Measurements from ENCODE around the gene ARSG. TPM values are rescaled to one million over a fixed set of nuclear protein-coding genes. Genes with fewer than 3 reads are reported as not detected.

ARSG gene
- total and polyA plus RNA-seq, 9 of the 15 experiments (the other 6 are each of a cell fraction or from before 2014, with no cell fraction given): 1.0 to 5.6 (median 1.8) TPM

- TF ChIP-seq BRF2 (IDR thresholded peaks at IDR 0.05; ENCODE audit: borderline replicate concordance, insufficient read depth, insufficient read length) (no peak), ZNF551 (CRISPR knock-in tag; IDR thresholded peaks at IDR 0.05) (no peak), ZNF584 (CRISPR knock-in tag; IDR thresholded peaks at IDR 0.05; ENCODE audit: low read depth) (no peak; the same call in 1 of the 2 replicates), ZBTB43 (CRISPR knock-in tag; IDR thresholded peaks at IDR 0.05) (no peak), TFAP4 (CRISPR knock-in tag; IDR thresholded peaks at IDR 0.05; ENCODE audit: borderline replicate concordance) (no peak), SP2 (IDR thresholded peaks at IDR 0.05; ENCODE audit: extremely low read depth, low read depth, low read length, poor library complexity, severe bottlenecking) (no peak), MTA1 (IDR thresholded peaks at IDR 0.05; ENCODE audit: borderline replicate concordance) (no peak), FOXJ3 (CRISPR knock-in tag; IDR thresholded peaks at IDR 0.05) (no peak), NEUROD1 (IDR thresholded peaks at IDR 0.05; ENCODE audit: borderline replicate concordance, low read depth, low read length, partially characterized antibody) (peak; percentile 61), SNRNP70 (optimal IDR thresholded peaks at IDR 0.05; ENCODE audit: low read depth, low read length) (no peak), PBX2 (CRISPR knock-in tag; IDR thresholded peaks at IDR 0.05; ENCODE audit: low read depth) (no peak), PBX2 (tag; conservative IDR thresholded peaks at IDR 0.05; ENCODE audit: low read depth) (no peak), EHMT2 (IDR thresholded peaks at IDR 0.05) (no peak), ZNF282 (CRISPR knock-in tag; IDR thresholded peaks at IDR 0.05) (no peak), CTCF (IDR thresholded peaks at IDR 0.05 in 2 of 3, conservative IDR thresholded peaks at IDR 0.05 in 1 of 3; ENCODE audit: insufficient read depth in 2 of 3, low read depth in 1 of 3, low read length in 3 of 3) (0 out of 6 replicates have a peak, but pooled peaks of 1 of the 3 experiments have one; percentile 5), ZFX (CRISPR knock-in tag; IDR thresholded peaks at IDR 0.05) (no peak), NFATC3 (IDR thresholded peaks at IDR 0.05) (no peak)
These were observed 146.9 kb downstream of the ARSG start (continued) for GRCh38 chr17:68437979-68438822.
